ENCODE results near the gene GPSM1.

GPSM1 gene

DNA sequence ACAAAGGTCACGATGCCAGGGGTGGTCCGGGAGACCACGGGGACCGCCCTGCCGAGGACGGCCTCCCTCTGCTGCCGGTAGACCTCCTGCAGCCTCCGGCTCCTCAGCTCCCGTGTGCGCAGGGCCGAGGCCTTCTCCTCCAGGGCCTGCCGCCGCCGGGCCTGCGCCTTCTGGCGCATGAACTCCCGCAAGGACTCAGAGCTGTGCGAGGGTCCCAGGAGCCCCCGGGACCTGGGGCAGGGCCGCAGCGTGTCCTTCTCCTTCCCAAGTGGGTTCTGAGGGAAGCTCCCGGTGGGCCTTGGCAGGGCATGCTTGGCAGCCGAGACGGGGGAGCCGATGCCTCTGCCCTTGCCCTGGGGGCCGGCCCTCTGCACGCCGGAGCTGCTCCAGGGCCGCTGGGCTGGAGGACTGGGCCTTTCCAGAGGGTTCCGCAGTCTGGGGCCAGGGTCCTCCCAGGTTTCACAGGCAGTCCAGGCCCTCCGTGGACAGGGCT, 36.8 kb upstream of the GPSM1 start:
- no peak for DNase-seq (ENCODE audit: low read depth)

DNA sequence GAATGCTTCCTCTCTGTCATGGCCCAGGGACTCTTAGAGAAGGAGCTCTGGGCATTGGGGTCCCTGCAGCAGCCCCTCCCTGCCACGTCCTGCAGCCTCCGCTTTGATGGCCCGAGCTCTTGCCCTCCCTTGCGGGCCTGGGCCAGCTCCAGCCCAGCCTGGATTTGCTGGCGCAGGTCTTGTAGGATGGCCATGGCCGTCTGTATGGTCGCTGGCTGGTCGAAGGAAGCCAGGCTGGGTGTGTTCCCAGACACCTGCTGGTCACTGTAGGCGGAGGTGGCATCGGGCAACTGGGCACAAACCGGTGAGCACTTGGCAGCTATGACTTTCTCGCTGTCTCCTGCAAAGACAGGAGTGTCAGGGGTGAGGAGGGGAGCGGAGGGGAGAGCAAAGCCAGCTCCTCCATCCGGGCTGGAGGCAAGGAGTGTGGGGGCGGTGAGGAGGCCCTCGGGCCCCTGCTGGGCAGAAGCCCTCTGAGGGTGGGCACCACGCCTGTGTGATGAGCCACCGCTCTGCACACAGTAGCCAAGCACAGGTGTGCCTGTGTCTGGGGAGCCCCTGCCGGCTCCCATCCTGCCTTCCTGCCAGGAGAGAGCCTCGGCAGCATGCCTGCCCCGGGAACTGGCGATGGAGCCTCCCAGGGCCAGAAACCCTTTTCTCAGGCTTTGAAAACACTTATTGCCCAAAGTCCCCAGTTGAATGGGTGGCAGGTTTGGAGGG, 35.9 kb upstream of the GPSM1 start:
- no peak for DNase-seq (ENCODE audit: low read depth)

DNA sequence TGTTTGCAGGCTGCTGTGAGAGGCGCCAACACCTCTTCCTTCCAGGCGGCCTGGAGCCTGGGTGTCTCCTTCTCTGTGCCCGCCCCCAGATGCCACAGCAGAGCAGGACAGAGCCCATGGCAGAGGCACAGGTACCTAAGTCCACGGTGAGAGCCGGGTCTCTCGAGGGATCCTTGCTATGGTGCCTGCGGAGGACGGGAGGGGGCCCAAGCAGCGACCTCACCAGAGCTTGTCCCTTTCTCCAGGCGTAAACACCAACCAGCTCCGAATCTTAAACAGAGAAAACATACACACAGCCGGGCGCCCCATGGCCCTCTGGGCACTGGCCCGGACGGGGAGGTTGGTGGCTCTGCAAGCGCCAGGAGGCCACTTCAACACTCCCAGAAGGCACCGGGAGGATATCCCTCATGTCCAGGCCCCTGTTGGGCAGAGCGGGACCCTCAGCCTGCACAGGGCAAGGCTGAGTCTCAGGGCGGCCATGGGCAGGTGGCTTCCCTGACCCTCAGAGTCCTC, 35.3 kb upstream of the GPSM1 start:
- no peak for DNase-seq (ENCODE audit: low read depth)

DNA sequence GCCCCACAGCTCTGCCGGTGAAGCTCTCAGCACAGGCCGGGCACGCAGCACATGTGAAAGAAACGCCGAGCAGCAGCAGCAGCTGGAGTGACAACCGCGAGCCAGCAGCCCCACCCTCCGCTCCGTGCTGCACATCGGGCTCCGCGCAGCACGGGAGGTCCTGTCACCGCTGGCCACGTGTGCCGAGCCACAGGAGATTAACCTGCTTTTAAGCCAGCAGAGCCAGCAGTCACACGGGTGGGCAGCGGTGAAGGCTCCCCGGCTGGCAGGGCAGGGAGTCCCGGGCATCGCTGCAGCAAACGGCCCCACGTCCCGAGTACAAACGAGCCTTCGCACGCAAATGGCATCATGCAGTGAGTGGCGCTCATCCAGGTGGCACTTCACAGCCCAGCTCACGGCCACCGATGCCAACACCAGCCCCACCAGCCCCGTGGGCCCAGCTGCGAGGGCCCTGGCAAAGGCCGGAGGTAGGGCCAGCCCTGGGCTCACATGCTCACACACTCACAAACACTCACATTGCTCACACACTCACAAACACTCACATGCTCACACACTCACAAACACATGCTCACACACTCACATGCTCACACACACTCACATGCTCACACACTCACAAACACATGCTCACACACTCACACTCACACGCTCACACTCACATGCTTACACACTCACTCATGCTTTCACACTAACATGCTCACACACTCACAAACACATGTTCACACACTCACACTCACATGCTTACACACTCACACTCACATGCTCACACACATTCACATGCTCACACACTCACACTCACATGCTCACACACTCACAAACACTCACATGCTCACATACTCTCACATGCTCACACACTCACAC, 34.5 kb upstream of the GPSM1 start:
- no peak for DNase-seq (ENCODE audit: low read depth)

DNA sequence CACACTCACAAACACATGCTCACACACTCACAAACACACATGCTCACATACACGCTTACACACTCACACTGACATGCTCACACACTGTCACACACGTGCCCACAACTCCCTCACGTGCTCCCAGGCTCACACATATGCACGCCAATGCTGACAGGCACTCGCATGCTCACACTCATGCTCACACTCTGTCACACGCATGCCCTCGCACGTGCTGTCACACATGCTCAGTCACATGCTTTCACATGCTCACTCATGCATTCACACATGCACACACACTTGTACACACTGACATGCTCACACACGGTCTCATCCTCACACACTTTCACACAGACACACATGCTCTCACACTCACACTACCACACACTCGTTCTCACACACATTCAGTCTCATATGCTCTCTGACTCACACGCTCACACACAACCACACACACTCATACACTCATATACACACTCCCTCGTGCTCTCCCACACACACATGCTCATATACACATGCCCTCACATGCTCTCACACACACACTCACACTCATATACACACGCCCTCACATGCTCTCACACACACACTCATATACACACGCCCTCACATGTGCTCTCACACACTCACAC, 33.8 kb upstream of the GPSM1 start:
- DNase-seq (ENCODE audit: low read depth) = no peak

DNA sequence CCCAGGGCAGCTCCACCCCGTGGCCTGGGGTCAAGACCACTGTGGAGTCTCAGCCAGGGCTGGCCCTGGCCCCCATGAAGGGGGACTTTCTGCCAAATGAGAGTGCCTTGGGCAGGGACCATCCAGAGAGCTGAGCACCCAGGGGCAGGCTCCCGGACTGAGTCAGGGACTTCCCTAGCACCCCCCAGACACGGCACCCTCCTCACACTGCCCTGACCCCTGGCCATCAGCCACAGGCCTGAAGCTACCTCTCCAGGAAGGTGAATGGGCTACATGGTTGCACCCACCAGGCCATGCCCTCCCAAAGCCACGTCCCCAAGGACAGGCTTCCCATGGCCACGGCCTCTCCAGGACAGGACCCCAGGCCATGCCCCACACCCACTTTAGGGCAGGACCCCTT, 32.9 kb upstream of the GPSM1 start:
- DNase-seq (ENCODE audit: low read depth) = no peak

DNA sequence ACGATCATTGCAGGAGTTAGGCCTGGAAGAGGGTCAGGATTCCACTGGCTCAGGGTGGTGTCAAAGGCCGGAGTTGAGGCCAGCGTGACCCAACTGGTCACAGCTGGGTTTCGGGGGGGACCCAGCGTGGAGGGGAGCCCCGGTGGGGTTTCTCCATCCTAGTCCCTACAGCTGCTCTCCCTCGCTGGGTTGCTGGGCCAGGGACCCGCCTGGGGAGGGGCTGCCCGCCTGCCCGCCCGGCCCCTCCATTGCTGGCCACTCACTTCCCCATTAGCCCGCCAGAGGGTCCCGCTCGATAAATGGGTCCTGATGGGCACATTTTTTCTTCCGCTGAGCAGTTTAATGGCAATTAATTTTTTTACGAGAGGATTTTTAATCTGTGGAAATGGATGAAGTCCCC, 32.3 kb upstream of the GPSM1 start:
- DNase-seq (ENCODE audit: low read depth) = no peak

DNA sequence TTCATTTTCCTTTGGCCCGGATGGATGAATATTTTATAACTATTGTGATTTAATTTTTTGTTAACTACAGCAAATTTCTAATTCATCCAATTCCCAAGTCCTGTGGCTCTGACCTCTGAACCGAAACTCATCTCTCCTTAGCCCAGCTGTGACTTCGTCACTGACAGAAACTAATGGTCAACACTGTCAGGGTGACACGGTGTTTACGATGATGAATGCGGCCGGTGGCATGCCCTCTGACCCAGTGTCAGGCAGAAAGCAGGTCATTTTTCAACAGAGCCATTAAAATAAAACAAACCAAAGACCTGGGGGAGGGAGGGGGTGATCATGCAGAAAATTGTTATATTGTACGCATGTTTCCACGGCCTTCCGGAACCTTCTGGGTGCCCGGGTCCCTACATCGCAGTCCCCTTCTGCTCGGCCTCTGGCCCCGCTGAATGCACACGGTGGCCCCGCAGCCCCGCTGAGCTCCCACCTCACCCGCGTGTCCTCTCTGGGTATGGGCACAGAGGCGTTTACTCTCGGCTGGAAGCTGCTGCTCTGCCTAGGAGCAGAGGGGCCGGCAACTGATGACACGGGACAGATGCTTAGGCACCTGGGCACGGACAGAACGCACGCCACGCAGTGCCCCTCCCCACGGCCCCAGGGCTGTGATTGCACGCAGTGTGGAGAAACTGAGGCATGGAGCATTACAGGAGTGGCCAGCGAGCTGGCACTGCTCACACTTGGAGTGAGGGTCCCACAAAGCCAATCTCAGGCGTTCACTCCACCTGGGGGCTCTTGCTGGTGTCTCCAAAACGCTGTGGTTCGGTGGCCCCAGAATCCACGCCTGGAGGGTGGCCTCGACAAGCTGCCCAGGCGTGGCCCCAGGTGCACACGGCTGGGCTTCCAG, 31.6 kb upstream of the GPSM1 start:
- DNase-seq (ENCODE audit: low read depth) = no peak

DNA sequence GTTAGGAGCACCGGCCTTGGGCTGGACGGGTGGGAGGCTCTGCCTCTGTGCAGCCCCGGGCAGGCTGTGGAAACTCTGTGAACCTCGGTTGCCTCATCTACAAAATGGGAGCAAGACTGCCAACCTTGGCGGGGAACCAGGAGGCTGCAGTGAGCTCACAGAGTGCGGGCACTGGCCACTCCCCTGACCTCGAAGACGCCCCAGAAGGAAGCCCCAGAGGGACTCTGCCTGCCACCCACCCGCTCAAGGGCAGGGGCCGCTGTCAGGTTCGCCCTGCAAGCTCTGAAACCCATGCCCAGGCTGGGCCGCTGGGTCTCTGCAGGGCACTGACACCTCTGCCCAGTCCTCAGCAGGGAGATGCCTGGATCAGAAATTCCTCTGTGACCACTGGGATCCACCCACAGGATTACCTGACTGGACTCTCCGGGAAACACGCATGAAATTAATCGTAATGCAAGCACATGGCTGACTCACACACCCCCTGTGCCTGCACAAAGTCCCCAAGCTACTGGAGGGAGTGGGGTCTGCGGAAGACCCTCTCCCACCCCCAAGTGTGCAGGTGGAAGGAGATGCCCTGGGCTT, 30.8 kb upstream of the GPSM1 start:
- DNase-seq (ENCODE audit: low read depth) = no peak

DNA sequence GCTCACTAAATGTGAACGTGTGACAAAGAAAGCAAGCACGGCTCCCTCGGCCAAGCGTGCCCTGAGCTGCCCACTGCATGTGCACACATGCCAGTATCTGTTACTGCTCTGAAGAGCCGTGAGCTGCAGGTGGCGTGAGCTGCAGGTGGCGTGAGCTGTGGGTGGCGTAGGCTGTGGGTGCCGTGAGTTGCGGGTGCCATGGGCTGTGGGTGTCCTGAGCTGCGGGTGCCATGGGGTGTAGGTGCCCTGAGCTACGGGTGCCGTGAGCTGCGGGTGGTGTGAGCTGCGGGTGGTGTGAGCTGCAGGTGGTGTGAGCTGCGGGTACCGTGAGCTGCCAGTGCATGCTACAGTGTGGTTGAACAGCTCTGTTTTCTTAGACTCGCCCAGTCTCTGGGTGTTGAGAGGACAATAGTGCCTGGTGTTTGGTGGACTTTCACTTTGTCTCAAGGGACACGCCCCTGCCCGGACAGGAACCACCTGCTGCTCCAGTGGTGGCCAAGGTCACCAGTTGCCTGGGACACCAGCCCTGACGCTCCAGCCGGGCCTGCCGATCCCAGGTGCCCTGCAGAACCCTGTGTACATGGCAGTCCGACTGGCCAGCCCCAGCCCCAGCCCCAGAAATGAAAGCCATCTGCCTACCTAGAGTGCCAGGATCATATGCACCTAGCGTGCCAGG, 30.2 kb upstream of the GPSM1 start:
- no peak for DNase-seq (ENCODE audit: low read depth)

DNA sequence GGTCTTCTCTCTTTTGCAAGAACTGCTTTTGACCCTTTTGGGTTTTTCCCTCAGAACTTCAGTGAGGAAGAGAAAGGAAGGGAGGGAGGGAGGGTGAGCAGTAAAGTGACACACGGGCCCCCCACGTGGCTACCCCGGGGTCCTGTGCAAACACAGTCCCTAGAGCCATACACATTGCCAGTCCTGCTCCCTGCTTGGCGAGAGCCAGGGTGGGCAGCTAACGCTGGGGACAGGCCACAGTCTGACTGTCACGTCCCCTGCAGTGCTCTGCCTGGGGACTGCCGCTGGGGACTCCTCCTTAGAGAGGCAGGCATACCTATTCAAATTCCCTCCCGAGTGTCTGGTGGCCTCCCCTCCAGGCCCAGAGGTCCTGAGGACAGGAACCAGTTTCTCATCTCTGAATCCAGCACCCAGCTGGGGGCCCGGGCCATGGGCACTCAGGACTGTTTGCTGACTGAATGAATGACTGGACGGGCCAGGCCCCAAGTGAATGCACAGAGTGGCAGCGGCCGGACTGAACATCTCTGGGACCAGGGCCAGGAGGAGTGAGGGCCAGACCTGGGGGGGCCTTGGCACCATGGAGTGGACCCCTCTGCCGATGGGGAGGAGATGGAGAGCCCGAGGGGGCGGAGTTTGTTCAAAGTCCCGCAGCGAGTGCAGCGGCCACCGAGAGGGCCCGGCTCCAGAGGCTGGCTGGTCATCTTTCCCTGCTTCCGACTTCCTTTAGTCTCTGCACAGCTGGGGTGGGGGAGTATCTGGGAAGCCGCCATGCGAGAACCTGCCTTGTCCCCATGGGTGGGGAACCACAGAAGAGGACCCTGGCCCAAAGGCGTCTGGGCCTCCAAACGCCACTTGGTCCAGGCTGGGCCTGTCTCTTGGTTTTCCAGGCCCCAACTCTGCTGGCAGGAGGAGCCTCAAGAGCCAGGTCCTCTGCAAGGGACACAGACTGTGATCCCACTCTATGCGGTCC, 29.3 kb upstream of the GPSM1 start:
- no peak for DNase-seq (ENCODE audit: low read depth)

DNA sequence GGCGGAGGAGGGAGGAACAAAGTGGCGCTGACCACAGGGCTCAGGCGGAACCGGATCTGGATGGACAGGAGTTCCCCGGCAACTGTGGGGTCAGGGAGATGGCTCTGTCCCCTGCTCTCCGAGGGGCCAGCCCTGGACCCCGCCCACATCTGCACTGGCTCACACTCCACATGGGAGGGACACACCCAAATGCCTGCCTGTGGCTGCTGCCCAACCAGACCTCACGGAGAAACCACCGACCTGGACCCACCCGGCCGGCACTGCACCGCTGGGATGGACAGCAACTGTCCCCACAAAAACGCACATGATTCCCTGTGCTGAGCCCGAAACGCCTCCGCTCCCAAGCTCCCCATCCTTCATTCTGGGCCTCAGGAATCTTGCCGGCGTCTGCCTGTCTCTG, 28.2 kb upstream of the GPSM1 start:
- DNase-seq (ENCODE audit: low read depth) = no peak

DNA sequence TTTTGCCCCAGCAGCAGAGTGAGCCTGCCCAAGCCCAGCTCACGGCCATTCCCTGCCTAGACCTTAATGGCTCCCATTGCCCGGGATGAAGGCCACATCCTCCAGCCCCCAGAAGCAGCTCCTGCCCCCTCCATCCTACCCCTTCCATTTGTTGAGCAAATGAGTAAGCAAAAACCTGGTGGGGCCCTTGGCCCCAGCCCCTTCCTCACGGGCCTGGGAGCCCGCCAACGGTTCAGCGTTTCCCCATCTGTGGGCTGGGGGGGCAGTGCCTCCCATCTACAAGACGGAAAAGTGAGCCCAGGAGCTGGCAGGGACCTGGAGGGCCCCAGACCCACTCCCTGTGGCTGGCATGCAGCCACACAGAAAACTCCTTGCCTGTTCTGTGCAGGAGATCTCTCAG, 27.8 kb upstream of the GPSM1 start:
- DNase-seq (ENCODE audit: low read depth) = no peak

DNA sequence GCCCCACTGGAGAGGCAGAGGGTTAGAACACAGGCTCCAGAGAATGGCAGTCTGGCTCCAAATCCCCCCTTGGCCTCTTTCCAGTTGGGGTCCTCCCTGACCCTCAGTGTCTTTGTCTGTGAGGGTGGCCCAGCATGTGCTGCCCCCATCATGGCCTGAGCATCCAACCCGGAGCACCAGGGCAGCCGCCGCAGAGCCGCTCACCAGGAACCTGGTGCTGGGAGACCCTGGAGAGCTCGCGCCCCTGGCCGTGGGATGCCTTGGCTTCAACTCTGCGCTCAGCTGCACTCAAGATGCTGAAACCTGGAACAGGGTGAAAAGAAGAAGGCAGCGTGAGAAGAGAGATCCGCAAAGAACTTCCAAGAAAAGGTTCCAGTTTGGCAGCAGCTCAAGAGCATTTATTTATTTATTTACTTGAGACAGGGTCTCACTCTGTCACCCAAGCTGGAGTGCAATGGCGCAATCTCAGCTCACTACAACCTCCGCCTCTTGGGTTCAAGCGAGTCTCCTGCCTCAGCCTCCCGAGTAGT, 27.3 kb upstream of the GPSM1 start:
- DNase-seq (ENCODE audit: low read depth) = no peak

DNA sequence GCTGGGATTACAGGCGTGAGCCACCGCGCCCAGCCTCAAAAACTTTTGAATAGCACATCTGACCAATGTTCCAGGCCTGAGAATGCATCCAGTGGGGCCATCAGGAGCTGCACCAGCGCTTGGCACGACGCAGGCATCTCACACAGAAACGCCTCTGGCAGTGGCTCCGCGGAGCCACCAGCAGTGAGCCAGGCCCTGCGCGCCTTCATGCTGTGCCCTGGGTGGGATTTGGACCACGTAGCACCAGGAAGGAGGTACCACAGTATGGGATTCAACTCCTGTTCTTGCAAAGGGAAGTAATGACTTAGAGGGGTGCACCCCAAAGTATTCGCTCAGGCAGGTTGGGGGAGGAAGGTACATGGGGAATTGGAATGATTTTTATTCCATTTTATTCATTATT, 26.5 kb upstream of the GPSM1 start:
- no peak for DNase-seq (ENCODE audit: low read depth)

DNA sequence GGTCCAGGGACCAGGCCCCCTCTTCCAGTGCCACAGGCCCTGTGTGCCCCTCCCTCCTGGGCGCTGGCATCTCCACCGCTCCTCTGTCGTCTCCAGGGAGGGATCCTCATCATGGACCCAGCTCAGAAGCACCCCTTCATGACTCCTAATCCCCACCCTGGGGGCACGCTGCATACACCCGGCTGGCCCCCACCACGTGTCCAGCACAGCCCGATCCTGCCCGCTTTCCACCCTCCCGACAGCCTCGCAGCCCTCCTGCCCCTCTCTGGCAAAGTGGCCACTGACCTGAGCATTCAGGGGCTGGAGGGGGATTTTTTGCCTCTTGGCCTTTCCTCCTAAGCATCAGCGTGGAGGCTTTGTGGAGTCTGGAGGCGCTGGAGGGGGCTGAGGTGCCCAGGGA, 24.8 kb upstream of the GPSM1 start:
- no peak for DNase-seq (ENCODE audit: low read depth)

DNA sequence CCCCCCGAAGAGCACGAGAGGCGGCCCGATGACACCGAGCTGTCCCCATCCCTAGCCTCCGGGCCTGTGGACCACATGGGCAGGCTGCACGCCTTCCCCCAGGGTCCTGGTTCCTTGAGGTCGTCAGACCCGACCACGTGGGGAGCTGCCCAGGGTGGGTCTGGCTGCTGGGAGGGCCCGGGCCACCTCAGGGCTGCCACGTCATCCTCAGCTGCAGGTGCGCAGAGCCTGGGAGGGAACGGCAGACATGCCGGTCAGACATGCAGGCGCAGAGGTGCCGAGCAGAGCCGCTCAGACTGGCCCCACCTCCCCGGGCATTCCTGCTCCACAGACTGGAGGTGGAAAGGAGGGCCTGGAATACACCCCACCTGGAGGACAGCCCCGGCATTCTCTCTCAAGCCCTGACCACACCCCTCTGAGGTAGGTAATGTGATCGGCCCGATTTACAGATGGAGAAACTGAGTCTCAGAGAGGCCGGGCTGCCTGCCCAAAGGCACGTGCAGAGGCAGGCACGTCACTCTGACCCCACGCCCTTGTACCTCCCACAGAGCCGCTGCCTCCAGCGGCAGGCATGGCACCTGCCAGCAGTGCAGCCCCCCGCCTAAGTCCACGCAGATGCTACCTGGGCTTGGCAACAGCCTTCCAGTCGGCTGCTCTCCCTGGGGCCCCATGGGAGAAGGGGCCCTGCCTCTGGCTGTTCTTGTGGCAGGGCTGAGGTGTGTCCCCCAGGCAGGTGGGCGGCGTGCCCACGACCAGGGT, 24.1 kb upstream of the GPSM1 start:
- DNase-seq (ENCODE audit: low read depth) = no peak

DNA sequence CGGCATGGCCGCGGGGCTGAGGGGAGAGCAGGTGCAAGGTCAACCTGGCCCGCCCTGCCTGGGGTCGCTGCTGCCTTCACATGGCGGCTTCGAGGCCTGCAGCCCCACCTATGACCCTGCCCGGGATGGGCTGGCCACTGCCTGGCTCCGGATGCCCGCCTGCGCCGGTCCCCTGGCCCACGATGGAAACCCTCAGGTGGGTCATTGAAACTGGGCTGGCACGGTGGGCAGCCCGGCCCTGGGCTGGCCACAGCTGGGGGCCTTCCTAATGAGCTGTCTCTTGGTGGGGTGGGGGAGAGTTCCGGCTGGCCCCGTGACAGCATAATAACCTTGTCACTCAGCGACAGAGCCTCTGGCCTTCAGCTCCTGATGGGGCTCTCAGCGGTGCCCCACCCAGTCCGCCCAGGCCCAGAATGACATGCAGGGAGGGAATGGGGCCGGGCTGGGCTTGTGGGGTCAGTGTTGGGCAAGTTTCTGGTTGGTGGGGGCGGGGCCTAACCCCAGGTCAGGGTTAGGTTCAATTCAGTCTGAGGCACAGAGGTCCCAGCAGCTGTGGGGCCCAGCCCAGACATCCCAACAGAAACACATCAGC, 23.4 kb upstream of the GPSM1 start, which contains the start of gene CCDC187:
CCDC187 (minus strand) TSS at position 270 of the 592 bp plus-strand sequence; CDS start at position 6, 264 bp downstream.
- DNase-seq (ENCODE audit: low read depth) = no peak

Data from stimulated activated CD8-positive, alpha-beta memory T cell treated with anti-CD3 and anti-CD28 coated beads, Interleukin-15, amount 100 ng/mL, for 1 hour (primary cell).